ENCODE data around the gene GIMAP5. TPM values are rescaled to one million over a fixed set of nuclear protein-coding genes. Genes with fewer than 3 reads are reported as not detected.
A peak's percentile ranks its signal among the peaks of the same experiment; 100 is the strongest.

GIMAP5 gene
- total RNA-seq, 5 donors from 2014 or later (not counting 1 experiment from before 2014, with no cell fraction given): 82.8 to 271 (median 248) TPM

DNA sequence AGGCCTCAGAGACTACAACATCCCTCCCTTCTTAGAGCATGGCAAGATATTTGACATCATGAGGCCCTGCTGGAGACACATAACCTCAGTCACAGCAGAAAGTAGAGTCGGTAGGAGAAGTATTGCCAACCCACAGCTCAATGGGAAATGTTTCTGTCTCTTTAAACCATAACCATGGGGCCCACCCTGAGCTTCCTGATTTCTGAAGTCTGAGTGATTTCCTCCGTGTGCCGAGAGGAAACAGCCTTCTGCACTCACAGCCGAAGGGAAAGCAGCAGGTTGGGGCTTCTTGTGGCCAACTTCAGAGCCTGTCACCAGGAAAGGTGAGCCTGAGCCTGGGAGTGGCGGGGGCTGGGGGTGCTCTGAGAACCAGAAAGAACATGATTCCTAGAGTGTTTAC, 20.9 kb upstream of the GIMAP5 start, which contains the start of gene GIMAP1:
Gene GIMAP1, plus strand, starts transcription at position 246 of the 400 bp plus-strand sequence. CDS start 2,435 bp downstream, outside the sequence.
- peak within 1 kb of the TSS; percentile 94 to 97 for H3K27ac Mint-ChIP-seq
- POLR2A ChIA-PET: interaction anchor here (0.7 to 1.4 kb wide), 8 partner anchors 14 to 235 kb away, joined by 3 to 5 read pairs (median 4); partner anchors contain the start of gene GIMAP4 (in 1 of the 2)
- no peaks in the 10 kb centered on the region for H3K27me3 Mint-ChIP-seq
- peaks cover 66 to 79% (median 74%) of the 10 kb centered on the region in 3 donors for H3K4me1 Mint-ChIP-seq
- H3K4me3 ChIP-seq (ENCODE audit: control insufficient read depth in 1 of 2, extremely low read depth in 1 of 2, low read length in 1 of 2): peak within 1 kb of the TSS; percentile 80 to 93
- no peaks in the 10 kb centered on the region for H3K27me3 ChIP-seq (replicated peaks in 1 of 2; ENCODE audit: control insufficient read depth in 2 of 2, extremely low read depth in 1 of 2, insufficient read depth in 2 of 2, low read length in 1 of 2)
- H3K9me3 ChIP-seq: no peaks in the 10 kb centered on the region
- ATAC-seq (replicated peaks in 1 of 4): peak; percentile 85 to 93 (median 90)
- H3K36me3 Mint-ChIP-seq: peaks cover 59% of the 10 kb centered on the region
- H3K4me1 ChIP-seq (ENCODE audit: control insufficient read depth in 1 of 2, extremely low read depth in 1 of 2, insufficient read depth in 2 of 2, low read length in 2 of 2): peaks cover 38 to 51% of the 10 kb centered on the region in 2 experiments
- H3K4me3 Mint-ChIP-seq: peak within 1 kb of the TSS; percentile 88 to 99 (median 99)
- H3K9me3 Mint-ChIP-seq: peaks cover 3 to 15% (median 7%) of the 10 kb centered on the region in 3 donors
- peak within 1 kb of the TSS; percentile 79 for H3K27ac ChIP-seq (ENCODE audit: low read length)
- peak; percentile 40 to 80 (median 63) for DNase-seq
- CTCF ChIA-PET: interaction anchor here in 1 of 2 donors (0.6 to 2.3 kb wide), 16 partner anchors 11 to 268 kb away, joined by 3 to 10 read pairs (median 3); partner anchors contain the start of genes GIMAP2 and GIMAP6
- peaks cover 7 to 31% of the 10 kb centered on the region in 2 donors for H3K36me3 ChIP-seq (ENCODE audit: control insufficient read depth in 2 of 2, extremely low read depth in 1 of 2, insufficient read depth in 1 of 2, low read length in 1 of 2)
- 0% methylated on average over 2 of the region's 5 CpGs for WGBS (ENCODE audit: insufficient coverage)

- ChIA-PET CTCF (interaction anchor here in 1 of 2 donors (1.0 to 2.3 kb wide), 5 partner anchors 10 to 205 kb away, joined by 3 to 10 read pairs (median 4); partner anchors contain the start of gene GIMAP2), POLR2A (interaction anchor here (0.9 to 1.4 kb wide), 7 partner anchors 13 to 235 kb away, joined by 3 to 5 read pairs (median 4); partner anchors contain the start of gene GIMAP4 (in 1 of the 2))
- Mint-ChIP-seq H3K9me3 (peaks cover 3 to 15% (median 7%) of the 10 kb centered on the region in 3 donors), H3K27me3 (no peaks in the 10 kb centered on the region), H3K27ac (peak overlapping the region; percentile 94 to 97), H3K4me1 (peaks cover 71 to 85% (median 79%) of the 10 kb centered on the region in 3 donors), H3K4me3 (peak overlapping the region; percentile 88 to 99 (median 99)), H3K36me3 (peaks cover 65% of the 10 kb centered on the region)
- WGBS (ENCODE audit: insufficient coverage): 3% methylated on average over 3 of the region's 4 CpGs
- H3K27me3 ChIP-seq (replicated peaks in 1 of 2; ENCODE audit: control insufficient read depth in 2 of 2, extremely low read depth in 1 of 2, insufficient read depth in 2 of 2, low read length in 1 of 2): no peaks in the 10 kb centered on the region
- H3K9me3 ChIP-seq: no peaks in the 10 kb centered on the region
- H3K27ac ChIP-seq (ENCODE audit: low read length): peak overlapping the region; percentile 79
- peak overlapping the region; percentile 80 to 93 for H3K4me3 ChIP-seq (ENCODE audit: control insufficient read depth in 1 of 2, extremely low read depth in 1 of 2, low read length in 1 of 2)
- peaks cover 7 to 37% of the 10 kb centered on the region in 2 donors for H3K36me3 ChIP-seq (ENCODE audit: control insufficient read depth in 2 of 2, extremely low read depth in 1 of 2, insufficient read depth in 1 of 2, low read length in 1 of 2)
- peaks cover 38 to 57% of the 10 kb centered on the region in 2 experiments for H3K4me1 ChIP-seq (ENCODE audit: control insufficient read depth in 1 of 2, extremely low read depth in 1 of 2, insufficient read depth in 2 of 2, low read length in 2 of 2)
- ATAC-seq (replicated peaks in 1 of 4) (no peak), DNase-seq (no peak)
These were observed 20.3 kb upstream of the GIMAP5 start for GRCh38 chr7:150716939-150717338.

- Mint-ChIP-seq H3K9me3 (peaks cover 5 to 10% (median 7%) of the 10 kb centered on the region in 3 donors), H3K27me3 (no peaks in the 10 kb centered on the region), H3K4me3 (peak overlapping the region; percentile 88 to 99 (median 99)), H3K4me1 (peaks cover 81 to 87% (median 87%) of the 10 kb centered on the region in 3 donors), H3K36me3 (peaks cover 67% of the 10 kb centered on the region), H3K27ac (peak overlapping the region; percentile 94 to 97)
- CTCF ChIA-PET: interaction anchor here in 1 of 2 donors (1.1 kb wide), 1 partner anchor 9 kb away, joined by 3 read pairs; no protein-coding TSS in a partner anchor
- Histone ChIP-seq H3K27me3 (replicated peaks in 1 of 2; ENCODE audit: control insufficient read depth in 2 of 2, extremely low read depth in 1 of 2, insufficient read depth in 2 of 2, low read length in 1 of 2) (no peaks in the 10 kb centered on the region), H3K4me1 (ENCODE audit: control insufficient read depth in 1 of 2, extremely low read depth in 1 of 2, insufficient read depth in 2 of 2, low read length in 2 of 2) (peaks cover 46 to 66% of the 10 kb centered on the region in 2 experiments), H3K9me3 (no peaks in the 10 kb centered on the region), H3K27ac (ENCODE audit: low read length) (peak overlapping the region; percentile 79), H3K4me3 (ENCODE audit: control insufficient read depth in 1 of 2, extremely low read depth in 1 of 2, low read length in 1 of 2) (peak overlapping the region; percentile 80 to 93), H3K36me3 (ENCODE audit: control insufficient read depth in 2 of 2, extremely low read depth in 1 of 2, insufficient read depth in 1 of 2, low read length in 1 of 2) (peaks cover 13 to 46% of the 10 kb centered on the region in 2 donors)
- no peak for DNase-seq
- ATAC-seq (replicated peaks in 1 of 4): peak in 1 of 4 experiments; percentile 10
- POLR2A ChIA-PET: interaction anchor here in 1 of 2 donors (1.1 kb wide), 1 partner anchor 37 kb away, joined by 3 read pairs; no protein-coding TSS in a partner anchor
- 42% methylated on average over 3 of the region's 4 CpGs for WGBS (ENCODE audit: insufficient coverage)
These were observed 19.3 kb upstream of the GIMAP5 start for GRCh38 chr7:150717814-150718420.

DNA sequence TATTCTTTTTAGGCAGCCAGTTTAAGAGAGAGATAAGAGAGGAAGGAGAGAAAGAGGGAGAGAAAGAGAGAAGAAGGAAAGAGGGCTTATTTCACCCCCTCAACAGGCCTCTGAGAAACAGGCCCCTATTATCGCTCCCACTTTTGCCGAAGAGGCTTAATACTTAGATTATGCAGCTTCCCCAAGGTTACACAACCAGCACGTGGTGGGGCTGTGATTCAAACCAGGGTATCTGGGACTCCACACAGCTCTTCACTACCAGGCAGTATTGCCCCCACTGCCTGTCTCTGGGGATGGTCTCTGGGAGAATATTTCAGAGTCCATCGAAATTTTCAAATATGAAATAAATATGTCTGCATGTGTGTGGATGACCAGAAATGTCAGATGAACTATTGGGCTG, 17.8 kb upstream of the GIMAP5 start:
- peaks cover 46 to 61% of the 10 kb centered on the region in 2 experiments for H3K4me1 ChIP-seq (ENCODE audit: control insufficient read depth in 1 of 2, extremely low read depth in 1 of 2, insufficient read depth in 2 of 2, low read length in 2 of 2)
- H3K9me3 Mint-ChIP-seq: peaks cover 0 to 15% (median 4%) of the 10 kb centered on the region in 3 donors
- POLR2A ChIA-PET: no interaction called here

GRCh38 chr7:150719960-150720891, 17.0 kb upstream of the GIMAP5 start:
- H3K27me3 ChIP-seq (replicated peaks in 1 of 2; ENCODE audit: control insufficient read depth in 2 of 2, extremely low read depth in 1 of 2, insufficient read depth in 2 of 2, low read length in 1 of 2): no peaks in the 10 kb centered on the region
- CTCF ChIA-PET: no interaction called here
- peak overlapping the region; percentile 94 to 97 for H3K27ac Mint-ChIP-seq
- peaks cover 13 to 62% of the 10 kb centered on the region in 2 donors for H3K36me3 ChIP-seq (ENCODE audit: control insufficient read depth in 2 of 2, extremely low read depth in 1 of 2, insufficient read depth in 1 of 2, low read length in 1 of 2)
- DNase-seq: no peak
- H3K4me3 Mint-ChIP-seq: peak overlapping the region; percentile 88 to 99 (median 99)
- H3K4me1 Mint-ChIP-seq: peaks cover 77 to 86% (median 83%) of the 10 kb centered on the region in 3 donors
- H3K9me3 Mint-ChIP-seq: peaks cover 0 to 17% (median 6%) of the 10 kb centered on the region in 3 donors
- H3K4me3 ChIP-seq (ENCODE audit: control insufficient read depth in 1 of 2, extremely low read depth in 1 of 2, low read length in 1 of 2): peak overlapping the region; percentile 2 to 57
- H3K27ac ChIP-seq (ENCODE audit: low read length): peak overlapping the region; percentile 79
- peaks cover 38 to 57% of the 10 kb centered on the region in 2 experiments for H3K4me1 ChIP-seq (ENCODE audit: control insufficient read depth in 1 of 2, extremely low read depth in 1 of 2, insufficient read depth in 2 of 2, low read length in 2 of 2)
- H3K36me3 Mint-ChIP-seq: peaks cover 82% of the 10 kb centered on the region
- no peaks in the 10 kb centered on the region for H3K9me3 ChIP-seq
- no peak for ATAC-seq (replicated peaks in 1 of 4)
- H3K27me3 Mint-ChIP-seq: no peaks in the 10 kb centered on the region
- POLR2A ChIA-PET: interaction anchor here (0.5 to 0.7 kb wide), 2 partner anchors 21 to 198 kb away, joined by 4 to 5 read pairs; no protein-coding TSS in a partner anchor
- WGBS (ENCODE audit: insufficient coverage): 94% methylated on average over 46 of the region's 52 CpGs

More for the DNA sequence above, 17.8 kb upstream of the GIMAP5 start:
- peaks cover 82 to 90% (median 88%) of the 10 kb centered on the region in 3 donors for H3K4me1 Mint-ChIP-seq
- no peaks in the 10 kb centered on the region for H3K9me3 ChIP-seq
- DNase-seq (no peak), ATAC-seq (replicated peaks in 1 of 4) (no peak)
- H3K36me3 ChIP-seq (ENCODE audit: control insufficient read depth in 2 of 2, extremely low read depth in 1 of 2, insufficient read depth in 1 of 2, low read length in 1 of 2): peaks cover 13 to 59% of the 10 kb centered on the region in 2 donors
- H3K27ac ChIP-seq (ENCODE audit: low read length): peak overlapping the region; percentile 79
- H3K27ac Mint-ChIP-seq: peak overlapping the region; percentile 94 to 97
- peak overlapping the region; percentile 88 to 99 (median 99) for H3K4me3 Mint-ChIP-seq
- no peaks in the 10 kb centered on the region for H3K27me3 Mint-ChIP-seq
- CTCF ChIA-PET: no interaction called here
- WGBS (ENCODE audit: insufficient coverage): 60% methylated on average over 1 of the region's 4 CpGs
- H3K4me3 ChIP-seq (ENCODE audit: control insufficient read depth in 1 of 2, extremely low read depth in 1 of 2, low read length in 1 of 2): peak overlapping the region; percentile 57 to 80
- H3K36me3 Mint-ChIP-seq: peaks cover 74% of the 10 kb centered on the region
- no peaks in the 10 kb centered on the region for H3K27me3 ChIP-seq (replicated peaks in 1 of 2; ENCODE audit: control insufficient read depth in 2 of 2, extremely low read depth in 1 of 2, insufficient read depth in 2 of 2, low read length in 1 of 2)
